ENCODE data around the gene SPATS2. TPM values are rescaled to one million over a fixed set of nuclear protein-coding genes. Genes with fewer than 3 reads are reported as not detected.

The SPATS2 gene
- total and polyA plus RNA-seq, 2 of the 4 experiments (the other 2 are of a cell fraction) = 50.6 to 63.3 TPM

GRCh38 chr12:49543221-49543913 lies 176.1 kb downstream of the SPATS2 start:
- 46% methylated on average over 13 of the region's 20 CpGs; no CpG with 5 or more reads in 1 of the 2 experiments for WGBS, 2 experiments (ENCODE audit: extremely low coverage in 2 of 2, insufficient read length in 1 of 2)
- in situ Hi-C loops (cut with MboI; ENCODE audit: low sequenced_read_pairs) = no loop called here
- no peak overlapping the region for H3K4me3 ChIP-seq (ENCODE audit: insufficient read depth, low read depth, low read length)
- H3K27ac ChIP-seq (ENCODE audit: insufficient read depth, low read length) = no peak overlapping the region
- no peaks in the 10 kb centered on the region for H3K79me1 ChIP-seq (ENCODE audit: low read depth in 1 of 2, low read length in 2 of 2)
- TF ChIP-seq CTCF (conservative IDR thresholded peaks at IDR 0.05; ENCODE audit: low read depth, low read length) (no peak), ELK1 (IDR thresholded peaks at IDR 0.05; ENCODE audit: borderline replicate concordance, low read depth, low read length) (no peak), RCOR1 (IDR thresholded peaks at IDR 0.05; ENCODE audit: insufficient replicate concordance, low read length) (no peak), USF2 (IDR thresholded peaks at IDR 0.05; ENCODE audit: low read depth, low read length) (no peak), MXI1 (IDR thresholded peaks at IDR 0.05; ENCODE audit: borderline replicate concordance, low read depth, low read length) (no peak), CHD1 (IDR thresholded peaks at IDR 0.05; ENCODE audit: low read depth, low read length) (no peak), FOS (IDR thresholded peaks at IDR 0.05; ENCODE audit: low read depth, low read length) (no peak), RAD21 (IDR thresholded peaks at IDR 0.05; ENCODE audit: low read length) (no peak), SMC3 (IDR thresholded peaks at IDR 0.05; ENCODE audit: low read depth, low read length) (no peak), MAFK (IDR thresholded peaks at IDR 0.05; ENCODE audit: low read depth, low read length) (no peak), BHLHE40 (IDR thresholded peaks at IDR 0.05; ENCODE audit: low read depth, low read length) (no peak), POLR2A (IDR thresholded peaks at IDR 0.05; ENCODE audit: low read depth, low read length) (no peak), RFX5 (IDR thresholded peaks at IDR 0.05; ENCODE audit: low read depth, low read length) (no peak), MAZ (IDR thresholded peaks at IDR 0.05; ENCODE audit: borderline replicate concordance, low read depth, low read length) (no peak), NFE2L2 (IDR thresholded peaks at IDR 0.05; ENCODE audit: low read depth, low read length) (no peak), CEBPB (IDR thresholded peaks at IDR 0.05; ENCODE audit: low read depth, low read length) (no peak)
- no peak overlapping the region for H3K9ac ChIP-seq (ENCODE audit: low read depth, low read length)
- H3K9me3 ChIP-seq (ENCODE audit: control insufficient read depth, insufficient read depth, low read length) = no peaks in the 10 kb centered on the region
- POLR2A ChIA-PET (ENCODE audit: unreplicated experiment) = no interaction called here
- H4K5ac ChIP-seq (ENCODE audit: low read depth, low read length) = no peak overlapping the region
- DNase-seq (no peak), ATAC-seq (ENCODE audit: low read depth) (no peak)
- dilution Hi-C loops (cut with HindIII; ENCODE audit: low sequenced_read_pairs, unreplicated experiment) = no loop called here
- H3K56ac ChIP-seq (ENCODE audit: extremely low read depth, insufficient read depth, low read length) = no peak overlapping the region
- H3K4ac ChIP-seq (ENCODE audit: low read depth, low read length) = no peak overlapping the region
- no peak overlapping the region for H4K91ac ChIP-seq (ENCODE audit: insufficient read depth, low read depth, low read length)
- BruUV-seq (replicated peaks) = no TSS peak
- no peak overlapping the region for H3K4me2 ChIP-seq (ENCODE audit: low read depth, low read length)
- H2BK120ac ChIP-seq (ENCODE audit: low read depth, low read length) = no peak overlapping the region
- H3K9me1 ChIP-seq (ENCODE audit: insufficient read depth, low read length) = no peaks in the 10 kb centered on the region
- peaks cover 84% of the 10 kb centered on the region for H3K27me3 ChIP-seq (ENCODE audit: control insufficient read depth, insufficient read depth, low read length)
- H2AFZ ChIP-seq (replicated peaks; ENCODE audit: low read length, poor library complexity) = no peak overlapping the region
- no peak overlapping the region for H3K14ac ChIP-seq (replicated peaks; ENCODE audit: low read depth, low read length)
- no peak overlapping the region for H2BK5ac ChIP-seq (ENCODE audit: low read depth, low read length, poor library complexity, severe bottlenecking)
- no peak overlapping the region for H2AK9ac ChIP-seq (replicated peaks; ENCODE audit: low read depth, low read length, poor library complexity)
- H3K23ac ChIP-seq (ENCODE audit: low read depth, low read length) = no peak overlapping the region
- no peak overlapping the region for H4K8ac ChIP-seq (ENCODE audit: low read depth in 2 of 2, low read length in 2 of 2)
- H3K4me1 ChIP-seq (ENCODE audit: control insufficient read depth, insufficient read depth, low read length) = no peaks in the 10 kb centered on the region
- intact Hi-C loops (cut with micrococcal nuclease) = no loop called here
- no peak overlapping the region for H3K18ac ChIP-seq (ENCODE audit: low read depth, low read length)
- no peaks in the 10 kb centered on the region for H3K36me3 ChIP-seq (ENCODE audit: control insufficient read depth, insufficient read depth, low read length)
- H2BK20ac ChIP-seq (ENCODE audit: low read depth, low read length) = no peak overlapping the region
- CTCF ChIA-PET = interaction anchor here (0.5 kb wide), 1 partner anchor 10 kb away, joined by 4 read pairs; no protein-coding TSS in a partner anchor
- H2AK5ac ChIP-seq (ENCODE audit: low read depth, low read length) = no peak overlapping the region
- no peaks in the 10 kb centered on the region for H4K20me1 ChIP-seq (ENCODE audit: insufficient read depth, low read length)
- no peak overlapping the region for H2BK15ac ChIP-seq (ENCODE audit: low read depth, low read length)

All from IMR-90 (cell line).